NCI-H1417 (cell line): ENCODE data around the gene SLIT1.
A peak's percentile ranks its signal among the peaks of the same experiment; 100 is the strongest.
"Not testable (repeated sequence)": the region's sequence is repeated elsewhere in the genome, so short reads cannot be mapped to it uniquely, and the experiment has no call there.

Experiments used
- DNase-seq, 3 experiments: peaks; one replicate each; lab custom pipeline; 2025; lab: John Stamatoyannopoulos, UW

SLIT1 gene

GRCh38 chr10:97046456-97047082, 139.2 kb downstream of the SLIT1 start:
- DNase-seq: no peak

GRCh38 chr10:97043563-97043855, 142.2 kb downstream of the SLIT1 start:
- no peak for DNase-seq

GRCh38 chr10:97042716-97043562, 142.8 kb downstream of the SLIT1 start:
- no peak for DNase-seq

- no peak for DNase-seq
Observed at GRCh38 chr10:97042081-97042480, 143.7 kb downstream of the SLIT1 start.

GRCh38 chr10:97040706-97041105, 145.1 kb downstream of the SLIT1 start:
- DNase-seq: no peak

GRCh38 chr10:97040248-97040584, 145.5 kb downstream of the SLIT1 start:
- no peak for DNase-seq

- DNase-seq: no peak
Observed at GRCh38 chr10:97039538-97040247, 146.1 kb downstream of the SLIT1 start.

GRCh38 chr10:97038688-97039087, 147.1 kb downstream of the SLIT1 start:
- no peak for DNase-seq

- DNase-seq: peak; percentile 67 to 88 (median 77)
Observed at GRCh38 chr10:97037365-97038361, 148.1 kb downstream of the SLIT1 start.

- no peak for DNase-seq
Observed at GRCh38 chr10:97034958-97035769, 150.6 kb downstream of the SLIT1 start.

- DNase-seq: no peak
Observed at GRCh38 chr10:97034301-97034700, 151.5 kb downstream of the SLIT1 start.

- not testable (repeated sequence) for DNase-seq
Observed at GRCh38 chr10:97033841-97034240, 151.9 kb downstream of the SLIT1 start.

GRCh38 chr10:97032624-97033023, 153.1 kb downstream of the SLIT1 start:
- DNase-seq: no peak

GRCh38 chr10:97031459-97031858, 154.3 kb downstream of the SLIT1 start:
- DNase-seq: no peak

- DNase-seq: no peak
Observed at GRCh38 chr10:97030894-97031293, 154.9 kb downstream of the SLIT1 start.

GRCh38 chr10:97029271-97029670, 156.5 kb downstream of the SLIT1 start:
- no peak for DNase-seq

- no peak for DNase-seq
Observed at GRCh38 chr10:97028832-97029178, 157.0 kb downstream of the SLIT1 start.

- no peak for DNase-seq
Observed at GRCh38 chr10:97028126-97028831, 157.5 kb downstream of the SLIT1 start.

- peak in 2 of 3 experiments; percentile 19 to 32 for DNase-seq
Observed at GRCh38 chr10:97025613-97026242, 160.0 kb downstream of the SLIT1 start.
